ENCODE data around the gene DPP9. TPM values are rescaled to one million over a fixed set of nuclear protein-coding genes. Genes with fewer than 3 reads are reported as not detected.

Gene DPP9
- total RNA-seq, 1 donor: 53.1 TPM

- TF ChIP-seq CTCF (IDR thresholded peaks at IDR 0.05; ENCODE audit: insufficient read depth, low read length): no peak
Measured at GRCh38 chr19:4690361-4690760, 33.3 kb downstream of the DPP9 start.

GRCh38 chr19:4689403-4689802 is 34.2 kb downstream of the DPP9 start:
- no peak for TF ChIP-seq CTCF (IDR thresholded peaks at IDR 0.05; ENCODE audit: insufficient read depth, low read length)
- DNase-seq (ENCODE audit: low read depth): no peak
- no peak overlapping the region for H3K4me3 ChIP-seq (ENCODE audit: low read depth, low read length)

More at GRCh38 chr19:4690361-4690760, 33.3 kb downstream of the DPP9 start:
- H3K4me3 ChIP-seq (ENCODE audit: low read depth, low read length): no peak overlapping the region
- no peak for DNase-seq (ENCODE audit: low read depth)

- no peak for TF ChIP-seq CTCF (IDR thresholded peaks at IDR 0.05; ENCODE audit: insufficient read depth, low read length)
Measured at GRCh38 chr19:4688587-4688986, 35.1 kb downstream of the DPP9 start.

GRCh38 chr19:4687396-4687795 is 36.2 kb downstream of the DPP9 start:
- TF ChIP-seq CTCF (IDR thresholded peaks at IDR 0.05; ENCODE audit: insufficient read depth, low read length): no peak

More at GRCh38 chr19:4688587-4688986, 35.1 kb downstream of the DPP9 start:
- DNase-seq (ENCODE audit: low read depth): no peak
- H3K4me3 ChIP-seq (ENCODE audit: low read depth, low read length): no peak overlapping the region

GRCh38 chr19:4686700-4687099 is 36.9 kb downstream of the DPP9 start:
- DNase-seq (ENCODE audit: low read depth): no peak
- TF ChIP-seq CTCF (IDR thresholded peaks at IDR 0.05; ENCODE audit: insufficient read depth, low read length): no peak
- no peak overlapping the region for H3K4me3 ChIP-seq (ENCODE audit: low read depth, low read length)

More at GRCh38 chr19:4687396-4687795, 36.2 kb downstream of the DPP9 start:
- H3K4me3 ChIP-seq (ENCODE audit: low read depth, low read length): no peak overlapping the region
- no peak for DNase-seq (ENCODE audit: low read depth)

- DNase-seq (ENCODE audit: low read depth): no peak
- no peak for TF ChIP-seq CTCF (IDR thresholded peaks at IDR 0.05; ENCODE audit: insufficient read depth, low read length)
- H3K4me3 ChIP-seq (ENCODE audit: low read depth, low read length): no peak overlapping the region
Measured at GRCh38 chr19:4684312-4685095, 39.1 kb downstream of the DPP9 start.
